NCI-H1105 (cell line): ENCODE data around the gene CACNB2.

ENCODE experiments used
- DNase-seq: peaks from one replicate; lab custom pipeline; 2025; lab: John Stamatoyannopoulos, UW

CACNB2 gene

DNA sequence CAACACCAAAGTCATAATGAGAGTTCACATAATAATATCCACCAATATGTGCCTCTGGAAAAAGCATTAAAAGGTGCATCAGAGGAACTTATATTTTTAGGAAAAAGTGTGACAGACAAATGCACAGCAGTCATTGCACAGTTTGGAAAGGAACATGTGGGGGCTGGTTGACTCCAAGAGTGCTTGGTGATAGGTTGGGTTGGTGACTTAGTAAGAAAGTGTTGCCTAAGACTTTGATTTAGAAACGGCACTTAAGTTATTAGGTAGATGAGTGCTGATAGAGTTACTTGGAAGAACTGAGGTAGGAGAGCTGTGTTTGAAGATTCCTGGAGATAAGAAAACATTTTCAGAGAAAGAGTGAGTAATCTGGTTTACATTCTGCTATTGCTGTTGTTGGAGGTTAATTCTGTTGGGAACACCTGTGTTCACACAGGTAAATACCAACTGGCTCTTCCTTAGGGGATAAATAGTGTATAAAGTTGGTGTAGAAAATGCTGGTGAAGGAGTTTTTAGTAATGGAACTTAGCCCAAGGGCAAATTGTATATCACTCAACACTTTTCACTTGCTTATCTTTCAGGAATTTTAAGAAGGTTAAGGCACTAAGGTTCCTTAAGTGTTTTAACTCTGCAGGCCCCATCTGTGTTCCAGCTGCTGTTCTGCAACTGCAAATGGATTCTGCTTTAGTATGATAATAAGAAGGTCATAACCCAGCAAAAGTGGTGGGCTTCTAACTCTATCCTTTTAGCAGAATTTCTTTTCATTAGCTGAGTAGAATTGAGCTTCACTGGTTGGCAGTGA, 315.1 kb downstream of the CACNB2 start:
- no peak for DNase-seq

DNA sequence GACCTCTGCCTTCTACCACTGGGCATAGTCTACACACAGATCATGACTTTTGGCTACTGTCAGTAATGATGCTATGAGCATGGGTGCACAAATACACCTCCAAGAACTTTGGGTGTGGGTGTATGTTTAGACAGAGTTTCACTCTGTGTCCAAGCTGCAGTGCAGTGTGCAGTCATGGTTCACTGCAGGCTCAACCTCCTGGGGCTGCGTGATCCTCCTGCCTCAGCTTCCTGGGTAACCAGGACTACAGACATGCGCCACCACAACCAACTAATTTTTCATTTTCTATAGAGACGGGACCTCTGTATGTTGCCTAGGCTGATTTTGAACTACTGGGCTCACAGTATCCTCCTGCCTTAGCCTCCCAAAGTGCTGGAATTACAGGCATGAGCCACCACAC, 316.8 kb downstream of the CACNB2 start:
- DNase-seq = no peak

DNA sequence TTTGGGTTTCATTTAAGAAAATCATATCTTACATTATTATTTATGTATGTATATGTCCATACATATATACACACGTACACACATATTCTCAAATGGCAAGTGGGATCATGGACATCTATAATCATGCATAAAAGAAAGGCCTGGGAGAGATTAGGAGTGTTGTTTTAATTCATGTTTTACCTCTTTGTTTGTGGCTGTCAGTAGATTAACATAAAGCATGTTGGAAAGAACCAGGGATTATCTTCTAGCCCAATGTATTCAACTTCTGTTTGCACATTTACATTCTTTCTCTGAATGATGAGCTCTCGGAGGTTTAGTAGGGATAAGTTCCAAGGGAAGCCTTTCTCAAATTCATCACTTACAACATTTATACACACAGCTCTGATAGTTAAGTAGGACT, 319.8 kb downstream of the CACNB2 start:
- DNase-seq = no peak

DNA sequence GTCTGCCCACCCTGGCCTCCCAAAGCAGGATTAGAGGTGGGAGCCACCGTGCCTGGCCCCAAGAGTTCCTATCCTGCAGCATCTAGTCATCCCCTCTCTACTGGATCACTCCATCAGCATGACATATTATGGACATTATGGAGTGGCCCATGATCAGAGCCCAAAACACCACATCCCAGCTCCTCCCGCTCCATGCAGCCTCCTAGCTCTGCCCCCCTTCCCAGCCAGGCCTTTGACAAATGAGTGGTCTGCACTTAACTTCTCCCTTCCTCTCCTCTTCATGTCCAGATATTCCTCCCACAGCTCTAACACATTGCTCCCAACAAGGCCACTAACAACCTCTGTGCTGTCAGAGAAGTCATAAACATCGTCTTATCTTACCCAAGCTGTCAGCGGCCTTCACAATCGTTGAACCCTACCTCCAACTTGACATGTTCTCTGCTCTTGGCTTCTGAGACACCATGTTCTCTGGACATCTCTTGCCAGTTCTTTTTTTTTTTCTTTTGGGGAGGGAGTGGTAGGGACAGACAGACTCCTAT, 323.5 kb downstream of the CACNB2 start:
- no peak for DNase-seq

DNA sequence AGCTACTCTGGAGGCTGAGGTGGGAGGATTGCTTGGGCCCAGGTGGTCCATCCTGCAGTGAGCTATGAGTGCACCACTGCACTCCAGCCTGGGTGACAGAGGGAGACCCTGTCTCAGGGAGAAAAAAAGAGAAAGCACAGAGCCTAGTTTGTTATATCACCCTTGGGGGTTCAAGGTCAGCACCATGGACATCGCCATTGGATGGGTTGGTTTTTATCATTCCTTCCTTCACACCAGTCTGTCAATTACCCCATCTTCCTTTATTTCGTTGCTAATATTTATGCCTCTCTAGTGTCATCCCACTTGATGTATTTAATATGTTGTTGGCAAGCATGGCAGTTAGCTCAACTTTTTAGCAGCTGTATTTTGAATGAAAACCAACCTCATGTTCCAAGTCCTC, 328.9 kb downstream of the CACNB2 start:
- DNase-seq = no peak

DNA sequence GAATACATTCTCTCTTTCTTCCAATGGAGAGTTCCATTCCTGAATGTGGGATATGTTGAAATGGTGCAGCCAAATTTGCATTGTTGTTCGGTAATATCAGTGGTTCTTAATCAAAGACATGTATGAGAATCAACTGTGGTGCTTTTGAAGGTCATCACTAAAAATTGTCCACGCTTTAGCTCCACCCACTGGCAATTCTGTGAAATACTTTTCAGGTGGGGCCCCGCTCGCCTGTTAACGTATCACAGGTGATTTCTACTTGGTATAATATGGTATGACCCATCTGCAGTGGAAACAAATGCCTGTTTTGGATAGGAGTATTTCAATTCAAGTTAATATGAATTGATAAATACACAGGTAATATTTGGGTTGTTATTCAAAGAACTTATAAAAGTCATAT, 332.8 kb downstream of the CACNB2 start:
- DNase-seq = no peak

DNA sequence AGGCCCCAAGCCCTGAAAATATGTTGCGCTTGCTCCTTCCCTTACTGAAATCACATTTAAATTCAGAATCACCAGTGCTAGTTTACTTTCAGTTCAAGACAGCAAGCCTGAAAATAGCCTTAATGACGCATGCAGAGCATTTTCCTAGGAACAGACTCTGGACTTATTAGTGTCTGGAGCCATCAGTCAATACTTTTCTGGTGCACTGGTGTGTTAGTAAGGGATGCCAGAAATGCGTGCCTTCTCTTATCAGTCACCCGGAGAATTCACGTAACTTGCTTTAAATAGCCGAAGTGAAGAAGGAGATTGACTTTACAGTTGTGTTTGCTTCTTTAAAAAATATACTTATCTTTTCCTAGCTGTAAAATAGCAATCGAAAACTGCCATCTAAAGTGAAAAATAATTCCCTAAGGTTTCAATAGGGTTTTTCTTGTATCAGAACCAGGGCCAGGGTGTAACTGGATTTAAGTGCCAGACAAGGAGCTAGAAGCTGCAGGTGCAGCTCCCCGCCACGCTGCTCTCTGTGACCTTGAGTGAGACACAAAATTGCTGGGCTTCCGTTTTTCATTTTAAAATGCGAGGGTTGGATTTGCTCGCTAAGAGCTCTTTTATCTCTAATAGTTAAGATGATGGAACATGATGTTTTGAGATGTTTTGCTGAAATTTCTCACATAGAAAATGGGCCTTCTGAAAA, 333.3 kb downstream of the CACNB2 start:
- DNase-seq = no peak

DNA sequence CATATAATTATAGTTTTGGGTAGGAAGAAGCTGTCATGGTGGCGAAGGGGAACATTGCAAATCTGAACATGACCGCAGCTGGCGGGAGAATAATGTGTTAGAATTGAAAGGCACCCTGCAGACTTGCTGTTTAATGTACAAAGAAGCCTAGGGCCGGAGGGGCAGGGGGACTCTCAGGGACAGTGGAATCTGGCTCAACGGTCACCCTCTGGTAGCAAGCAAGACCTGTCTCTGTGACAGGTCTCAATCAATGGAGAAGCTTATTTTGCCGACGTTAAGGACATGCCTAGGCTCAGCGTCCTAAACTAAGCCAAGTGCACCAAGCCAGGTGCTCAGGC, 333.9 kb downstream of the CACNB2 start:
- no peak for DNase-seq

DNA sequence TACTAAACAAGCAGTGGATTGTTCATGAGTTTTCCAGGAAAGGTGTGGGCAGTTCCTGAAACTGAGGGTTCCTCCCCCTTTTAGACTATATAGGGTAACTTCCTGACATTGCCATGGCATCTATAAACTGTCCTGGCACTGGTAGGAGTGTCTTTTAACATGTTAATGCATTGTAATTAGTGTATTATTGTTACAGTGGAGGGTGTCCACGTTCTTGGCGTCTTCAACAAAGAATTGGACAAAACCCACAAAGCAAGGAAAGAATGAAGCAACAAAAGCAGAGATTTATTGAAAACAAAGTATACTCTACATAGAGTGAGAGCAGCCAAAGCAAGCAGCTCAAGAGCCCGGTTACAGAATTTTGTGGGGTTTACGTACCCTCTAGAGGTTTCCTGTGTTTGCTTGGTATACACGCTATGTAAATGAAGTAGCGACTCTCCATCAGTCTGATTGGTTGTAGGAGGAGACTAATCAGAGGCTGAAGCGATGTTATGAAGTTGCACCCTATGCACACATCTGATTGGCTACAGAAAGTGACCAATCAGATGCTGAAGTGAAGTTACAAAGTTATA, 335.9 kb downstream of the CACNB2 start:
- no peak for DNase-seq

DNA sequence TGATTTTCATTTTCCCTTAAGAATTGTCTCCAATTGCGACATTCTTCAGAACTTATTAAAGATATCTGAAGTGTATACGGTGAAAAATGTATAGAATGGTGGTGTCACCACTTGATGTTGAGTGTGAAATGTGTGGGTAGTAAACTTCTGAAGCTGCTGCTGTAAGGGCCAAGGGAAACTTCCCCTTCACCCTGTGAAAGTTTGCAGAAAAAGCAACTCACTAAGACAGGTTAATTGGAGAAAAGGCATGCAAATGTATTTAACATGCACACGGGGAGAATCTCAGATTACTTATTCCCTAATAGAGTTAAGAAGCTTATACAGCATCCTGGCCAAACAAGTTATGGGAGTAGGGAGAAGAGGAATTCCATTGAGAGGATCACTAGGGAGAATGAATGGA, 338.1 kb downstream of the CACNB2 start:
- no peak for DNase-seq

DNA sequence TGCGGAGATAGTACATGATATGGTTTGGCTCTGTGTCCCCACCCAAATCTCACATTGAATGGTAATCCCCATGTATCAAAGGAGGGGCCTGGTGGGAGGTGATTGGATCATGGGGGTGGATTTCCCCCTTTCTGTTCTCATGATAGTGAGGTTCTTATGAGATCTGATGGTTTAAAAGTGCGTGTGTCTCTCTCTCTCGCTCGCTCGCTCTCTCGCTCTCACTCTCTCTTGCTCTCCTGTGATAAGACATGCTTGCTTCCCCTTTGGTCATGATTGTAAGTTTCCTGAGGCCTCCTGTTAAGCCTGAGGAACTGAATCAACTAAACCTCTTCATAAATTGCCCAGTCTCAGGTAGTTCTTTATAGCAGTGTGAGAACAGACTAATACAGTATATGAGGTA, 339.3 kb downstream of the CACNB2 start:
- DNase-seq = no peak

DNA sequence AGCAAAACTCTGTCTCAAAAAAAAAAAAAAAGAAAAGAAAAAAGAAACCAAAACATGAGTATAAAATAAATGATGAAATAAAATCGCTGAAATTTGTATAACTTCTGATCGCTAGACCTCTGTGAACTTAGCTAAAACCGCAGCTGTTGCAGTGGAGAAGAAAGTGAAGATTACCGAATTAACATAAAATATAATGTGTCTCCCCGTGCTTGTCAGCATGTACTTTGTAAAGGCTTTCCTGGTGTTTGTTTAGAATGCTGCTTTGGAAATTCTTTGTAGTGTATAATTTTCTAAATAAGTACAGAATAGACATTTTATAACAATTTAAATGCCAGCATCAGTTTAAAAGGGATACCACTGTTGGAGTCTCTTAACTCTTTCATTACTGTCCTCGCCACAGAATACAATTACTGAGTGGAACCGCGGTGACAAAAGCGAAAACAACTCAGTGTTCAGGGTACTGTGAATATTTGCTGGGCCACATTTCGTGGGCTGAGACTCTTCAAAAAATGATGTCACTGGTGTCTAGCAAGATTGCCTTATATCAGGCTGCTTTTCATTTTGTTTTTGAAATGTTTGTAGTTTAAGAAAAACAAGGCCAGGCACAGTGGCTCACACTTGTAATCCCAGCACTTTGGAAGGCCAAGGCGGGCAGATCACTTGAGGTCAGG, 343.4 kb downstream of the CACNB2 start:
- no peak for DNase-seq

DNA sequence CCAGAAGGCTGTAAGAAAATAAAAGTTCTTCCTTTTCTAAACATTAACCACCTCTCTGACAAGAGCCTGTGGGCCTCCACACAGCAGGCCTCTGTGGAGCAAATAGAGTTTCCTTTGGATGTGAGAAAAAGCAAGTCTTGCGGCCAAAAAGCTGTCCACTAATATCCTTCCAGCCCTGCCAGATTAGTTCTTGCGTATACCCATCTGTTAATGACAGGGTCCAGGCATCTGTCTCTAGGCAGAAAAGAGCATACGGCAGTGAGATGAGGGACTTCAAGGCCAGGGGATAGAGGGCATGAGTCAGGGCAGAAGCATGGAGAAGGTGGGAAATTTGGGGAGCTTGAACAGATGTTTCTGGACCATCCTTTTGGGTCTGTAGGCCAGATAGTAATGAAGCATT, 346.2 kb downstream of the CACNB2 start:
- DNase-seq = no peak

DNA sequence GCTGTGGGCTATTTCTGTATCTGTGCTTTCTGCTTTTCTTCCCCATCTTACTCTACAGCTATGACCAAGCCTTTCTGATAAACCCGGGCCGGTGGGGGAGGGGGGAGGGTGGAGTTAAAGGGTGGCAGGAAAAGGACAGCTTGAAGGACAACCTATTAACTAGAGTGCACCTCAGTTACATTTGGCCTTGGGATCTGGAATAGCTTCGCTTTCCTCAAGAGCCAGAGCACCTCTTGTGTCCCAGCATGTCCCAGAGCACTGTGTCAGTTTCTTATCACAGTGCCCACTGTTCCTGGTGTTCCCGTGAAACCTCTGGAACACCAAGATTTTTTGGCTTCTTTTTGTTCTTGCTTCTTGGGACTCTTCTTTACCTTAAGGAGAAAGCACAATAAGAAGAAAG, 350.5 kb downstream of the CACNB2 start:
- no peak for DNase-seq

DNA sequence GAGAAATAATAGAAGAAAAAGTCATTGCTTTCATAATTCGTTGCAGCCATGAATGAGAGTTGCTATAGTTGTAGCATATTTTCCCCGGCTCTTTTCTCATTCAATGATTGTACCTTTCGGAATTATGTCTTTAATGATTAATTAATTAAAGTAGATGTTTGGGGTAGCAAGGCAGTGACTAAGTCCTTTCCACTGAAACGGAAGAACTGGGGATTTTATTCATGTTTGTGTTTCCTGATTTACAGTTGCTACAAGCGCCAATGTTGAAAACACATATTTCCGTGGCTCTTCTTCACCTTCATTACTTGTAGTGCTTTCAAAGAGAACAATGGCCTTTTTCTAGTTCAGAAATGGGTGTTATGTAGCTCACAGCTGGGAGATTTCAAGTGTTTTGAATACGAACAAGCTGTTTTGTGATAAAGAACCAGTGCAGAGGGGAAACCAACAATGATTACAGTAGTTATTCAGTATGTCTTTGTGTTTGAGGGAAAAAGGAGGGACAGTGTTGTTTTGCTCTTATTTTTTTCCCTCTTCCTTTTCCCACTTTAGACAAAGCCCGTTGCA, 357.7 kb downstream of the CACNB2 start:
- no peak for DNase-seq

DNA sequence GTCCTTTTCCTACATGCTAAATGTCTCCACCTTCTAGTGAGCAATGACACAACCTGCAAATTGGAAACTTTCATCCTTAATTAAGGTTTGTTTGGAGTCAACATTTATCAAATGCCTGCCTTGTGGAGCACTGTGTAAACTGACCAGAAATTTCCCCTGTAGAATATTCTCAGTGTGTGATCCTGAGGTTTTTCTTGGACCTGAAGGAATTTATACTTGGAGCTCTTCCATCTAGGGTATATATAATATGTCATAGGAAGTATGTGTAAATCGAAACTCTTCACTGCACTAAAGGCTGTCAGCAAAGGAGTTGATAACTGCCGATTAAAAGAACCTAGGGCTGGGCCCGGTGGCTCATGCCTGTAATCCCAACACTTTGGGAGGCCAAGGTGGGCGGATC, 358.8 kb downstream of the CACNB2 start:
- DNase-seq = no peak

DNA sequence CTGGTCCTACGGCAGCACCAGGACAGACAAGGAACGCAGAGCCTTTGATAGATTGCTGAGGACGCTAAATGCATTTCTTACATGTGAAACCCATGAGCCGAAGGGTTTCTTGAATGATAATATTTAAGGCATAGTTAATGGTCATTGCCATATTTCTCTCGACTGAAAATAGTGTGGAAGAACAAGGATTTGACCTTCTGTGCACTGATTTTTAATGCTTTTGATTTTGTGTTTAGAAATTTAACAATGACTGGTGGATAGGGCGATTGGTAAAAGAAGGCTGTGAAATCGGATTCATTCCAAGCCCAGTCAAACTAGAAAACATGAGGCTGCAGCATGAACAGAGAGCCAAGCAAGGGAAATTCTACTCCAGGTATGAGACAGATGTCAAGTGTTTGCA, 360.4 kb downstream of the CACNB2 start:
- DNase-seq = no peak

DNA sequence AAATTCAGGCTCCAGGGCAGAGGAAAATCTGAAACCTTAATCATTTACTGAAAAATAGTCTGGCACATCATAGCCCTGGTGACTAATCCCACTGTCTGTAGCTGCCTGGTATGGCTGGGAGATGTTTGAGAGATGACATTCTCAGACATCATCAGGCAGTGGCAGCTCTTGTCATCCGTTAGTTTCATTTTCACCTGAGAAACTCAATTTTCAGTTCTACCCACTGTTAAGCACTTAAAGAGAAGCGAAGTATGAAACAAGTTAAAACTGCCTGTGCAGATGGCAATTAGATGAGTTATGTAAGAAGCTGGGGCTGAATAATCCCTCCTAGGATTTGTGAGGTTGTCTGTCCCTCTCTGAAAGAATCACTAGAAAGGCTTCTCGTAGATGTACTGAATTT, 361.0 kb downstream of the CACNB2 start:
- no peak for DNase-seq

DNA sequence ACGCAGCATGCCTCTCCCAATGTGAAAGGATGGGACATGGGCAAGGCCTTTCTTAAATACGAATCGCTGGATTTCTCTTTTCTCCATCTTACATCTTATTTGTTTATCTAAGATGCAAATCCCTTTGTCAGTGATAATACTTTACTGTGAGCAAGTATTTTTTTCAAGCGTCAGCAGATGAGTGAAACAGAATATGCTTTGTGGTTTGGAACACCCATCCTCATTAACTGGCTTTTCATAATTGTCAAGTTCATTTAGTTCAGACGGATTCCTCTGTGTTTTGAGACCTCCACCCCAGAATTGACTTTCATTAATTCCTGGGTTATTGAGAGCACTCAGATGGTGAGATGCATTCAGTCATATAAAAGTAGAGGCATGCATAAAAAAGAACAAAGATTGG, 361.4 kb downstream of the CACNB2 start:
- no peak for DNase-seq

DNA sequence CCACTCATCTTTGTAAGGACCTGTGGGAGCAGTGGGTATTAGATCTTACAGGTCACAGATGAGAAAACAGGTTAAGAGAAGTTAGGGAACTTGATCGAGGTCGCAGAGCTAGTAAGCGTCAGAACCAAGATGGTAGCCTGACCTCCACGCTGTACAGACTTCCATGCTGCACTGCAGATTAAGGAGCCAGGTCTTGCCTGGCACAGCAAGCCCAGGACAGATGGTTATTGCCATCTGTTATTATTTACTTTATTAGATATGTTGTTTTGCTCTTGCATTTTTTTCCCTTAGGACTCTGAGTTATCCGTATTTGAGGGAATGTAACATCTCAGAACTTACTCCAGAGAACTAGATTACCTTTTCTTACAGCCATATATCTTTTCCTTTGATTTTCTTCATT, 363.9 kb downstream of the CACNB2 start:
- no peak for DNase-seq

DNA sequence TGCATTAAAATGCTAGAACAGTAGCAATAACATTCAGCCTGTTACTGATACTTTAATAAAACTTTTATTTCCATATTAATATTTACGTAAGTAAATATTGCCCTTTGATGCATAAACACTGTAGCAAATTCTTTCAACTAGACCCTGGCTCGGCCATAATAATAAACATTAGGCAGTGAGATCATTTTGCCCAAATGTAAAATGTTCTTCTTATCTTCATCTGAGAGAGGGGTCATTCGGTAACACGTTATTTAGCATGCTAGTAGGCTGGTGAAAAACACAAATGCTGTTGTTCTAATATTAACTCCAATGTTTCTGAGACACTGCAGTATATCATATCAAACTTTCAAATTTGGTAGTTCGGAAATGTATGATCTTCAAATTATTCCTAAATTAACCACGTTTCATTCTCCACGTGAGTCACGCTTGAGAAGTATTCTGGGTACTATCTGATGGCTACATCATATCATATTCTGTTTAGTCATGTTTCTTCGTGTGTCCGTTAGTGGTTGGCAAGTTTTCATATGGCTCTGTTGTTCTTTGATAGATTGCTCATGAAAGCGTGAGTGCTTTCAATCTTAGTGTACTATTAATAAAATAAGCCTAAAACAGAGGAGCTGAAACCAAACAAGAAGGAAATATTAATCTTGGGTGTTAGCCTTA, 365.4 kb downstream of the CACNB2 start:
- DNase-seq = no peak

DNA sequence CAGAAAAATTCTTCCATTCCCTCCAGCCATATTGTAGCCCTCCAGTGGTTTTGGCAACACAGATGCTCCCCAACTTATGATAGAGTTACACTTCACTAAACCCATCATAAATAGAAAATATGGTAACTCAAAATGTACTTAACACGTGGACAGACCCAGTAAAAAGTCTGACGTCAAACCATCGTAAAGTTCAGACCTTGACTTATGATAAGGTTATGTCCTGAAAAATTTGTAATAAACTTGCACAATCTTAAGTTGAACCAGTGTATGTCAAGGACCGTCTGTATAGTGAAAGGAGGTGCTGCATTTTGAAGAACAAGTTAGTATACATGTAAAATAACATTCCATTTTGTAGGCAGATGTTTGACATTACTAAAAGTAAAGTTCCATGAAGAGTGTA, 368.4 kb downstream of the CACNB2 start:
- no peak for DNase-seq
